Smooth muscle cell (in vitro differentiated cells): Measurements from ENCODE around the gene ASTN2. TPM values are rescaled to one million over a fixed set of nuclear protein-coding genes. Genes with fewer than 3 reads are reported as not detected.

Source experiments
- DNase-seq: peaks from one replicate; lab custom pipeline; 2025; ENCODE audit not compliant: unreplicated experiment; lab: John Stamatoyannopoulos, UW
- H2AFZ ChIP-seq: fragments of 200-600 bp; sonication (generic); 2 replicates; pipeline ENCODE4 v1.6.0; 2016; ENCODE audit warnings: antibody characterized with exemption, low read depth, mild to moderate bottlenecking
- H3F3A ChIP-seq: fragments of 200-600 bp; sonication (generic); 2 replicates; pipeline ENCODE4 v1.6.0; 2017; ENCODE audit warnings: antibody characterized with exemption, low read depth
- H3K27ac ChIP-seq: fragments of 200-600 bp; sonication (generic); 2 replicates; pipeline ENCODE4 v1.5.1; 2016; ENCODE audit warnings: low read depth, mild to moderate bottlenecking
- H3K27me3 ChIP-seq: fragments of 200-600 bp; sonication (generic); 2 replicates; pipeline ENCODE4 v1.6.1; 2016; ENCODE audit warnings: low read depth, mild to moderate bottlenecking
- H3K36me3 ChIP-seq: fragments of 200-600 bp; sonication (generic); 2 replicates; pipeline ENCODE4 v1.5.1; 2016; ENCODE audit warnings: low read depth
- H3K4me1 ChIP-seq: fragments of 200-600 bp; sonication (generic); 2 replicates; pipeline ENCODE4 v1.5.1; 2016; ENCODE audit warnings: low read depth
- H3K4me2 ChIP-seq: fragments of 200-600 bp; sonication (generic); 2 replicates; pipeline ENCODE4 v1.6.0; 2016; ENCODE audit warnings: mild to moderate bottlenecking
- H3K4me3 ChIP-seq: fragments of 200-600 bp; sonication (generic); 2 replicates; pipeline ENCODE4 v1.5.1; 2016; ENCODE audit warnings: mild to moderate bottlenecking
- H3K79me2 ChIP-seq: fragments of 200-600 bp; sonication (generic); 2 replicates; pipeline ENCODE4 v1.6.0; 2016; ENCODE audit warnings: low read depth, mild to moderate bottlenecking
- H3K9ac ChIP-seq: fragments of 200-600 bp; sonication (generic); 2 replicates; pipeline ENCODE4 v1.6.0; 2016; ENCODE audit warnings: low read depth
- H3K9me3 ChIP-seq: fragments of 200-600 bp; sonication (generic); replicated peaks from 2 replicates; pipeline ENCODE4 v1.5.1; 2016; ENCODE audit warnings: low read depth
- H4K20me1 ChIP-seq: fragments of 200-600 bp; sonication (generic); 2 replicates; pipeline ENCODE4 v1.6.0; 2016; ENCODE audit warnings: low read depth
- CTCF ChIP-seq: fragments of 200-600 bp; sonication (generic); IDR thresholded peaks from 2 replicates; pipeline ENCODE4 v1.5.1; 2017; ENCODE audit warnings: borderline replicate concordance, mild to moderate bottlenecking, antibody characterized with exemption; ENCODE audit not compliant: insufficient read depth, poor library complexity, severe bottlenecking
- WGBS: methylation state at CpG from one replicate; pipeline ENCODE4 v1.1.7; 2016; ENCODE audit warnings: low lambda C conversion rate; 5-methylcytosine and 5-hydroxymethylcytosine counted together
- polyA plus RNA-seq: library from polyadenylated mRNA; unstranded; fragments of >200 nt; fragmentation: Nextera tagmentation; extraction: Ambion mirVana; gene quantifications from 2 replicates; pipeline ENCODE4 v1.2.1, GENCODE V29; 2016
- total RNA-seq: library from RNA; depleted of rRNA; stranded (reverse); fragments of >200 nt; gene quantifications from 2 replicates; pipeline ENCODE4 v1.2.3, GENCODE V29; 2014

The ASTN2 gene
- total and polyA plus RNA-seq, 2 experiments from 2014 or later, result 6.5 to 6.7 TPM

GRCh38 chr9:117044241-117044640, 370.6 kb downstream of the ASTN2 start:
- TF ChIP-seq CTCF, result no peak
- H3K36me3 ChIP-seq, result no peaks in the 10 kb centered on the region
- H3K27ac ChIP-seq, result no peak overlapping the region
- no peak overlapping the region for H3K4me3 ChIP-seq
- WGBS, result 68% methylated on average over 4 of the region's 4 CpGs
- no peak overlapping the region for H3K9ac ChIP-seq
- no peak overlapping the region for H2AFZ ChIP-seq
- H4K20me1 ChIP-seq, result no peaks in the 10 kb centered on the region
- H3K4me2 ChIP-seq, result no peak overlapping the region
- no peaks in the 10 kb centered on the region for H3K4me1 ChIP-seq
- no peaks in the 10 kb centered on the region for H3K27me3 ChIP-seq
- H3F3A ChIP-seq, result no peaks in the 10 kb centered on the region
- no peak for DNase-seq
- H3K9me3 ChIP-seq, result no peaks in the 10 kb centered on the region
- no peaks in the 10 kb centered on the region for H3K79me2 ChIP-seq

GRCh38 chr9:117043159-117043558, 371.7 kb downstream of the ASTN2 start:
- no peak overlapping the region for H3K27ac ChIP-seq
- H2AFZ ChIP-seq, result no peak overlapping the region
- H3K4me1 ChIP-seq, result no peaks in the 10 kb centered on the region
- H3K9ac ChIP-seq, result no peak overlapping the region
- H3K9me3 ChIP-seq, result no peaks in the 10 kb centered on the region
- H3K27me3 ChIP-seq, result no peaks in the 10 kb centered on the region
- no peak overlapping the region for H3K4me2 ChIP-seq
- 88% methylated on average over 1 of the region's 1 CpG for WGBS
- no peaks in the 10 kb centered on the region for H3F3A ChIP-seq
- DNase-seq, result no peak
- no peaks in the 10 kb centered on the region for H3K79me2 ChIP-seq
- no peak overlapping the region for H3K4me3 ChIP-seq
- no peak for TF ChIP-seq CTCF
- no peaks in the 10 kb centered on the region for H3K36me3 ChIP-seq
- H4K20me1 ChIP-seq, result no peaks in the 10 kb centered on the region

- no peaks in the 10 kb centered on the region for H3K27me3 ChIP-seq
- no peak overlapping the region for H3K27ac ChIP-seq
- 88% methylated on average over 1 of the region's 1 CpG for WGBS
- no peaks in the 10 kb centered on the region for H3F3A ChIP-seq
- no peaks in the 10 kb centered on the region for H4K20me1 ChIP-seq
- H3K79me2 ChIP-seq, result no peaks in the 10 kb centered on the region
- H3K36me3 ChIP-seq, result no peaks in the 10 kb centered on the region
- no peak for TF ChIP-seq CTCF
- no peak overlapping the region for H2AFZ ChIP-seq
- H3K4me2 ChIP-seq, result no peak overlapping the region
- H3K9me3 ChIP-seq, result no peaks in the 10 kb centered on the region
- H3K4me3 ChIP-seq, result no peak overlapping the region
- H3K9ac ChIP-seq, result no peak overlapping the region
- no peaks in the 10 kb centered on the region for H3K4me1 ChIP-seq
- no peak for DNase-seq
Measured at GRCh38 chr9:117035546-117035945, 379.3 kb downstream of the ASTN2 start.

- TF ChIP-seq CTCF, result no peak
- DNase-seq, result no peak
- no peak overlapping the region for H2AFZ ChIP-seq
Measured at GRCh38 chr9:117034866-117035265, 380.0 kb downstream of the ASTN2 start.

More at GRCh38 chr9:117034866-117035265, 380.0 kb downstream of the ASTN2 start:
- H3K27me3 ChIP-seq, result no peaks in the 10 kb centered on the region
- no peaks in the 10 kb centered on the region for H3K4me1 ChIP-seq
- 43% methylated on average over 2 of the region's 2 CpGs for WGBS
- no peaks in the 10 kb centered on the region for H3K36me3 ChIP-seq
- H3K4me2 ChIP-seq, result no peak overlapping the region
- no peaks in the 10 kb centered on the region for H4K20me1 ChIP-seq
- no peaks in the 10 kb centered on the region for H3K79me2 ChIP-seq
- H3F3A ChIP-seq, result no peaks in the 10 kb centered on the region
- H3K4me3 ChIP-seq, result no peak overlapping the region
- no peaks in the 10 kb centered on the region for H3K9me3 ChIP-seq
- H3K27ac ChIP-seq, result no peak overlapping the region
- no peak overlapping the region for H3K9ac ChIP-seq
